Thyroid gland (tissue), 4 donors: ENCODE data around the gene CHST8. TPM values are rescaled to one million over a fixed set of nuclear protein-coding genes. Genes with fewer than 3 reads are reported as not detected.

Experiments
- DNase-seq, 2 donors: peaks; one replicate each; pipeline ENCODE4 v3.0.0-alpha.2; 2019
- H3K27ac ChIP-seq, 3 donors: fragments of 200-600 bp; sonication (generic); 1 replicate in 2 of 3; 2 replicates in 1 of 3; pipeline ENCODE4 v1.5.1; 2016 to 2019; ENCODE audit warnings: mild to moderate bottlenecking in 1 of 3, moderate library complexity in 1 of 3
- H3K27me3 ChIP-seq: fragments of 200-600 bp; sonication (generic); one replicate; pipeline ENCODE4 v1.5.1; 2019
- H3K36me3 ChIP-seq, 2 donors: fragments of 200-600 bp; sonication (generic); one replicate each; pipeline ENCODE4 v1.5.1; 2016 to 2019
- H3K4me1 ChIP-seq, 2 donors: fragments of 200-600 bp; sonication (generic); one replicate each; pipeline ENCODE4 v1.5.1; 2017 to 2019
- H3K4me3 ChIP-seq, 3 donors: fragments of 200-600 bp; sonication (generic); replicated peaks in 1 of 3; 1 replicate in 2 of 3; 2 replicates in 1 of 3; pipeline ENCODE4 v1.5.1; 2016; ENCODE audit warnings: mild to moderate bottlenecking in 1 of 3
- H3K9me3 ChIP-seq: fragments of 200-600 bp; sonication (generic); one replicate; pipeline ENCODE4 v1.5.1; 2017
- CTCF ChIP-seq, 6 experiments: fragments of 200-600 bp in 3 of 6; fragments of 450-650 bp in 3 of 6; sonication (generic) in 3 of 6; IDR thresholded peaks; one replicate each; pipeline ENCODE4 v1.5.1; 2016 to 2019; ENCODE audit warnings: antibody characterized with exemption in 6 of 6, mild to moderate bottlenecking in 2 of 6, inconsistent platforms in 1 of 6, moderate library complexity in 1 of 6
- POLR2A ChIP-seq, 2 donors: fragments of 450-650 bp; IDR thresholded peaks; one replicate each; pipeline ENCODE4 v1.6.1; 2017; ENCODE audit warnings: antibody characterized with exemption in 2 of 2, mild to moderate bottlenecking in 2 of 2, moderate library complexity in 1 of 2
- whole genome bisulfite sequencing, 2 donors: methylation state at CpG; one replicate each; pipeline ENCODE4 v1.1.5; 2017; 5-methylcytosine and 5-hydroxymethylcytosine counted together
- intact Hi-C: fragments of 100-400 bp; cut with DNase I; formaldehyde crosslinking; loops from one replicate; pipeline ENCODE4 v1.15.1; 2023
- total RNA-seq, 4 donors: library from RNA; depleted of rRNA; stranded (reverse); fragments of >200 nt; gene quantifications; one replicate each; pipeline ENCODE4 v1.2.3, GENCODE V29; 2016

Gene CHST8
- total RNA-seq, 4 donors from 2014 or later = 0.83 to 2.6 (median 1.4) TPM; not detected in 1

GRCh38 chr19:33687481-33688170 lies 65.9 kb downstream of the CHST8 start:
- Histone ChIP-seq H3K27me3 (peaks cover 5% of the 10 kb centered on the region), H3K27ac (no peak overlapping the region), H3K4me3 (no peak overlapping the region), H3K9me3 (no peaks in the 10 kb centered on the region), H3K36me3 (no peaks in the 10 kb centered on the region), H3K4me1 (peaks cover 0 to 17% of the 10 kb centered on the region in 2 donors)
- intact Hi-C loops = no loop called here
- 69 to 77% methylated on average over 13 to 17 of the region's 17 CpGs for WGBS, 2 donors
- no peak for DNase-seq
- TF ChIP-seq POLR2A (IDR thresholded peaks at IDR 0.05) (no peak), CTCF (IDR thresholded peaks at IDR 0.05) (no peak)

- Histone ChIP-seq H3K36me3 (no peaks in the 10 kb centered on the region), H3K4me1 (peaks cover 0 to 17% of the 10 kb centered on the region in 2 donors), H3K27me3 (peaks cover 5% of the 10 kb centered on the region), H3K27ac (no peak overlapping the region), H3K4me3 (no peak overlapping the region), H3K9me3 (no peaks in the 10 kb centered on the region)
- intact Hi-C loops = no loop called here
- TF ChIP-seq POLR2A (IDR thresholded peaks at IDR 0.05) (no peak), CTCF (IDR thresholded peaks at IDR 0.05) (no peak)
- WGBS, 2 donors = 69 to 83% methylated on average over 6 to 11 of the region's 12 CpGs
- DNase-seq = no peak
Measured at GRCh38 chr19:33688171-33688992, 66.6 kb downstream of the CHST8 start.

DNA sequence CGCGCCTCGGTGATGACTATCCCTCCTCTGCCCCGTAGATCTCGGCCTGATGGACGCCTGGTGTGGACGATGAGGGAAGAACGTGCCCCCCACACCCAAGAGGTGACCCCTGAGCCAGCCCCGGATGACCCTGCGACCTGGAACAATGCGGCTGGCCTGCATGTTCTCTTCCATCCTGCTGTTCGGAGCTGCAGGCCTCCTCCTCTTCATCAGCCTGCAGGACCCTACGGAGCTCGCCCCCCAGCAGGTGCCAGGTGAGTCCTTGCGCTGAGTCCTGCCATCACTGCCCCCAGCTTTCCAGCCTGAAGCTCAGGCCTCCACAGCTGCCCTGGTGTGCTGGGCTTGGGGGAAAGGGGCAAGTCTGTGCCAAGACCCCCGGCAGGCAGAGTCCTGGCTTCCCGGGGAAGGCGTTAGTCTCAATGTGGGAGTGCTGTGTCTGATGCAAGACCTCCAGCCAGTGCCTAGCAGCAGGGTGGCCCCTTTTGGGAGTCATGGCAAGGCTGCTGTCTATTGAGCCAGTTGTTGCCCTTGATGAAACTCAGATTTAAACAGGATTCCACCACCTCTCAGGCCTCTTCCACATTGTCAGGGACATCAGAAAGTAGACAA lies 67.5 kb downstream of the CHST8 start:
- peaks cover 5% of the 10 kb centered on the region for H3K27me3 ChIP-seq
- TF ChIP-seq CTCF (IDR thresholded peaks at IDR 0.05) = no peak
- TF ChIP-seq POLR2A (IDR thresholded peaks at IDR 0.05) = no peak
- no peaks in the 10 kb centered on the region for H3K36me3 ChIP-seq
- H3K4me1 ChIP-seq = peaks cover 0 to 17% of the 10 kb centered on the region in 2 donors
- DNase-seq = no peak
- no peaks in the 10 kb centered on the region for H3K9me3 ChIP-seq
- intact Hi-C loops = no loop called here
- H3K27ac ChIP-seq = no peak overlapping the region
- whole genome bisulfite sequencing, 2 donors = 85 to 89% methylated on average over 8 to 11 of the region's 18 CpGs
- H3K4me3 ChIP-seq = no peak overlapping the region

DNA sequence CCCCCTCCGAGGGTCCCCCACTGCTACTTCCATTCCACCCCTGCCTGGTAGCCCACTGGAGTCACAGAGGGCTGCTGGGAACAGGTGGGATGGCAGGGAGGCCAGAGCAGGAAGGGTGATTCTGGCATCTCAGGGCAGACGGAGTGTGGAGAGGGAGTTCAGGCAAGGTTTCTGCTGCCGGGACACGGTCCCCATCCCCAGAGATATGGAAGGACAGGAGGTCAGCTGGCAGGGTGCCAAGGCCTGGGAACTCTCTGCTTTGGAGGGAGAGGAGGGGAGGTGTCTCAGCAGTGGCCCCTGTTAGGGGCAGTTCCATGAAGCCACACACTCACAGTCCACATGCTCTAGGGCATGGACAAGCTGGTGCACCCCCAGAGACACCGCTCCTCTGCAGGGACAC lies 68.1 kb downstream of the CHST8 start:
- H3K27me3 ChIP-seq = peaks cover under 1% of the 10 kb centered on the region
- TF ChIP-seq POLR2A (IDR thresholded peaks at IDR 0.05) (no peak), CTCF (IDR thresholded peaks at IDR 0.05) (no peak)
- 41 to 72% methylated on average over 3 to 5 of the region's 5 CpGs for WGBS, 2 donors

More for the DNA sequence above, 68.1 kb downstream of the CHST8 start:
- Histone ChIP-seq H3K4me1 (peaks cover 0 to 13% of the 10 kb centered on the region in 2 donors), H3K27ac (no peak overlapping the region), H3K4me3 (no peak overlapping the region), H3K9me3 (no peaks in the 10 kb centered on the region), H3K36me3 (no peaks in the 10 kb centered on the region)
- intact Hi-C loops = no loop called here
- DNase-seq = no peak
